ENCODE results near the gene SNED1.

DNA sequence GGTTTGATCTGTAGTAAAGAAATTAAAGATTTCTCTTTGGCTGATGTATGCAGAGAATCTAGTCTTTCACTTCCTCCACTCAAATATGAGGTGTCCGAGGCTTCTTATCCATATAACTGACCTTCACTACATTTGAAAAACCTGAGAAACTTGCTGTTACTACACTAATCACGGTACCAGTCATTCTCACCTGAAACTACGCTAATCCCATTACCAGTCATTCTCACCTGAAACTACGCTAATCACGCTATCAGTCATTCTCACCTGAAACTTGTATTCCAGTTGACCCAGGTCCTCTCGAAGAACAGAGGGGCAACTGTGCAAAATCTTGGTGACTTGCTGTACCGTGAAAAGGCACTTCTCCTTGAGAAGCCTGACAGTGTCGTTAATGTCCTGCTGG lies 98.6 kb downstream of the SNED1 start:
- TF ChIP-seq CTCF (IDR thresholded peaks at IDR 0.05; ENCODE audit: low read depth, low read length, poor library complexity, severe bottlenecking), result no peak
- TF ChIP-seq EZH2phosphoT487 (IDR thresholded peaks at IDR 0.05; ENCODE audit: borderline replicate concordance, low read length), result no peak

Measured in DOHH2 (cell line).